ENCODE measurements around the gene ARL15.

ARL15 gene

DNA sequence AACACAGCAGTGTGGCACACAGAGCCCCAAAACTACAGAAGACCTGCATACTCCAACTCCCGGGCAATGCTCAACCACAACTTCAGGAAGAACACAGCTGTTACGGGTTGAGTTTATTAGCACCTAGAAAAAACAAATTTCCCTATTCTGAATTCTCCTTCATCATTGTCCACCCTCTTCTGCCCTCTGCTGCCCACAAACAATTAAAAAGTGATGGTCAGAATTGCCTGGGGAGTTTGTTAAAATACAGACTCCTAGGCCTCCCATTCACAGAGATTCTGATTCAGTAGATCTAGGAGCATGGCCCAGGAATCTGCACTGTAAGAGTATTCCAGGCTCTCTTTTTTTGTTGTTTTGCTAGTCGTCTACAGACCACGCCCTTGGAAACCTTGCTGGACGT, 439.3 kb downstream of the ARL15 start:
- TF ChIP-seq YY1 (IDR thresholded peaks at IDR 0.05; ENCODE audit: low read depth) = no peak
- TF ChIP-seq RAD21 (IDR thresholded peaks at IDR 0.05; ENCODE audit: low read depth) = peak; percentile 20; the same call in 1 of the 2 replicates
- TF ChIP-seq TAF1 (IDR thresholded peaks at IDR 0.05; ENCODE audit: low read depth) = no peak

DNA sequence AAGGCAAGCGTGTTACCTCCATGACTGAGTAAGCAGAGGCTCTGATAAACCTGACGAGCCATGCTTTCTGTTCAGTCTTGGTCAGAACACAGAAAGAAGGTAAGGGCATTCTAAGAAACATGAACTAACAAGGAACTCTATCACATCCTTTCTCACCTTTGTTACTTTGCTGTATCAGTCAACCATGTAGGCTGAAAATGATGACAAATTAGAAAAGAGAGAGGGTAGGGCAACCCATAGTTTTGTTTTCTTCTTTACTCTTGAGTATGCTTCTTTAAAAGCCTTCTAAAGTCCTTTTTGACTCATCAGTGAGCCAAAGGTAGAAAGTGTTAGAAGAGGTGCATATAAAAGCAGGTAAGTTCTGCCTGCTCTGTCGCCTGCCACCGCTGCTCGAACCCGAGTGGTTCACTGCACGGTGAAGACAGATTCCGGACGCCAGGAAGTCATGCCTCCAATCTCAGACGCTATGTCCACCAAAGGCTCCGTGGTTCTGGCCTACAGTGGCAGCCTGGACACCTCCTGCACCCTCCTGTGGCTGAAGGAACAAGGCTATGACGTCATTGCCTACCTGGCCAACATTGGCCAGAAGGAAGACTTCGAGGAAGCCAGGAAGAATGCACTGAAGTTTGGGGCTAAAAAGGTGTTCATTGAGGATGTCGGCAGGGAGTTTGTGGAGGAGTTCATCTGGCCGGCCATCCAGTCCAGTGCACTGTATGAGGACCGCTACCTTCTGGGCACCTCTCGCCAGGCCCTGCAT, 451.5 kb downstream of the ARL15 start:
- TF ChIP-seq TCF12 (IDR thresholded peaks at IDR 0.05; ENCODE audit: low read depth) = no peak
- TF ChIP-seq, protein P1, sequence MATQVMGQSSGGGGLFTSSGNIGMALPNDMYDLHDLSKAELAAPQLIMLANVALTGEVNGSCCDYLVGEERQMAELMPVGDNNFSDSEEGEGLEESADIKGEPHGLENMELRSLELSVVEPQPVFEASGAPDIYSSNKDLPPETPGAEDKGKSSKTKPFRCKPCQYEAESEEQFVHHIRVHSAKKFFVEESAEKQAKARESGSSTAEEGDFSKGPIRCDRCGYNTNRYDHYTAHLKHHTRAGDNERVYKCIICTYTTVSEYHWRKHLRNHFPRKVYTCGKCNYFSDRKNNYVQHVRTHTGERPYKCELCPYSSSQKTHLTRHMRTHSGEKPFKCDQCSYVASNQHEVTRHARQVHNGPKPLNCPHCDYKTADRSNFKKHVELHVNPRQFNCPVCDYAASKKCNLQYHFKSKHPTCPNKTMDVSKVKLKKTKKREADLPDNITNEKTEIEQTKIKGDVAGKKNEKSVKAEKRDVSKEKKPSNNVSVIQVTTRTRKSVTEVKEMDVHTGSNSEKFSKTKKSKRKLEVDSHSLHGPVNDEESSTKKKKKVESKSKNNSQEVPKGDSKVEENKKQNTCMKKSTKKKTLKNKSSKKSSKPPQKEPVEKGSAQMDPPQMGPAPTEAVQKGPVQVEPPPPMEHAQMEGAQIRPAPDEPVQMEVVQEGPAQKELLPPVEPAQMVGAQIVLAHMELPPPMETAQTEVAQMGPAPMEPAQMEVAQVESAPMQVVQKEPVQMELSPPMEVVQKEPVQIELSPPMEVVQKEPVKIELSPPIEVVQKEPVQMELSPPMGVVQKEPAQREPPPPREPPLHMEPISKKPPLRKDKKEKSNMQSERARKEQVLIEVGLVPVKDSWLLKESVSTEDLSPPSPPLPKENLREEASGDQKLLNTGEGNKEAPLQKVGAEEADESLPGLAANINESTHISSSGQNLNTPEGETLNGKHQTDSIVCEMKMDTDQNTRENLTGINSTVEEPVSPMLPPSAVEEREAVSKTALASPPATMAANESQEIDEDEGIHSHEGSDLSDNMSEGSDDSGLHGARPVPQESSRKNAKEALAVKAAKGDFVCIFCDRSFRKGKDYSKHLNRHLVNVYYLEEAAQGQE (IDR thresholded peaks at IDR 0.05; ENCODE audit: low read depth) = no peak
- no peak for TF ChIP-seq TEAD4 (IDR thresholded peaks at IDR 0.05)
- no peak for TF ChIP-seq CREB1 (IDR thresholded peaks at IDR 0.05; ENCODE audit: low read depth)
- no peak for TF ChIP-seq EP300 (IDR thresholded peaks at IDR 0.05; ENCODE audit: borderline replicate concordance)
- TF ChIP-seq NFIC (IDR thresholded peaks at IDR 0.05) = no peak
- no peak for TF ChIP-seq CEBPB (IDR thresholded peaks at IDR 0.05)
- TF ChIP-seq TAF1 (IDR thresholded peaks at IDR 0.05; ENCODE audit: low read depth) = no peak

DNA sequence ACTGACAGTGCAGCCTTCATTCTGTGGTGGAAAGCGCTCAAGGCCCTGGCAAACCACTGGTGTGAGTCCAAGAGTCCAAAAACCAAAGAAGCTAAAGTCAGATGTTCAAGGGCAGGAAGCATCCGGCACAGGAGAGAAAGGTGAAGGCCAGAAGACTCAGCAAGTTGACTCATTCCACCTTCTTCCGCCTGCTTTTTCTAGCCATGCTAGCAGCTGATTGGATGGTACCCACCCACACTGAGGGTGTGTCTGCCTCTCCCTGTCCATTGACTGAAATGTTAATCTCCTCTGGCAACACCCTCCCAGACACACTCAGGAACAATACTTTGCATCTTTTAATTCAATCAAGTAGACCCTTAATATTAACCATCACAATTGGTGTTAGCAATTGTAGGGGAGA, 453.9 kb downstream of the ARL15 start:
- TF ChIP-seq, protein P2, sequence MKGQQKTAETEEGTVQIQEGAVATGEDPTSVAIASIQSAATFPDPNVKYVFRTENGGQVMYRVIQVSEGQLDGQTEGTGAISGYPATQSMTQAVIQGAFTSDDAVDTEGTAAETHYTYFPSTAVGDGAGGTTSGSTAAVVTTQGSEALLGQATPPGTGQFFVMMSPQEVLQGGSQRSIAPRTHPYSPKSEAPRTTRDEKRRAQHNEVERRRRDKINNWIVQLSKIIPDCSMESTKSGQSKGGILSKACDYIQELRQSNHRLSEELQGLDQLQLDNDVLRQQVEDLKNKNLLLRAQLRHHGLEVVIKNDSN (IDR thresholded peaks at IDR 0.05) = no peak
- TF ChIP-seq CREB1 (IDR thresholded peaks at IDR 0.05; ENCODE audit: low read depth) (no peak), YY1 (IDR thresholded peaks at IDR 0.05; ENCODE audit: low read depth) (no peak), TAF1 (IDR thresholded peaks at IDR 0.05; ENCODE audit: low read depth) (no peak), TCF12 (IDR thresholded peaks at IDR 0.05; ENCODE audit: low read depth) (no peak), CEBPB (IDR thresholded peaks at IDR 0.05) (no peak), NFIC (IDR thresholded peaks at IDR 0.05) (no peak)

DNA sequence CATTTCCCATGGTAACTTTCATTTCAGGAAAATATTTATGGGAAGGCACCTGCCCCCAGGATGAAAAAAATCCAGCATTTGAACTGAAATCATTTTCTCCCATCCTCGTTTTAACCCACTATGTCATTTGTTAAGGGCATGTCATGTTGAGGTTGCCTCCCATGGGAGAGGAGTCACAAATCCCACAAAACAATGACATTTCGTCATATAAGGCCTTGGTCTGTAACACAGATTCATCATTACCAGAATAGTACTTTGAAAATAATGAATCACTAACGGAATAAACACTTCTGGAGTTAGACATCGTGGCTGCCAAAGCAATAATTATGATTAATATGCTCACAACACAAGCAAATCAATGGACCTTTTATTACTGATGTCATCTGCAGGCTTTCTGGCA, 475.9 kb downstream of the ARL15 start:
- TF ChIP-seq TEAD4 (IDR thresholded peaks at IDR 0.05) (no peak), RAD21 (IDR thresholded peaks at IDR 0.05; ENCODE audit: low read depth) (no peak), TAF1 (IDR thresholded peaks at IDR 0.05; ENCODE audit: low read depth) (no peak), CEBPB (IDR thresholded peaks at IDR 0.05) (no peak), FOXM1 (IDR thresholded peaks at IDR 0.05; ENCODE audit: borderline replicate concordance, low read depth) (no peak), EP300 (IDR thresholded peaks at IDR 0.05; ENCODE audit: borderline replicate concordance) (no peak)
- TF ChIP-seq, protein P2 (IDR thresholded peaks at IDR 0.05) = no peak
- TF ChIP-seq, protein P1 (IDR thresholded peaks at IDR 0.05; ENCODE audit: low read depth) = no peak

Measured in Ishikawa (cell line).